ENCODE measurements around the gene PLCG2.

- TF ChIP-seq POLR2AphosphoS5 (IDR thresholded peaks at IDR 0.05; ENCODE audit: low read depth, low read length) = no peak
- TF ChIP-seq SIN3A (IDR thresholded peaks at IDR 0.05; ENCODE audit: borderline replicate concordance, insufficient read depth, low read length) = no peak
- TF ChIP-seq TAF1 (IDR thresholded peaks at IDR 0.05; ENCODE audit: borderline replicate concordance, insufficient read depth, low read length) = no peak
- TF ChIP-seq, protein P1, sequence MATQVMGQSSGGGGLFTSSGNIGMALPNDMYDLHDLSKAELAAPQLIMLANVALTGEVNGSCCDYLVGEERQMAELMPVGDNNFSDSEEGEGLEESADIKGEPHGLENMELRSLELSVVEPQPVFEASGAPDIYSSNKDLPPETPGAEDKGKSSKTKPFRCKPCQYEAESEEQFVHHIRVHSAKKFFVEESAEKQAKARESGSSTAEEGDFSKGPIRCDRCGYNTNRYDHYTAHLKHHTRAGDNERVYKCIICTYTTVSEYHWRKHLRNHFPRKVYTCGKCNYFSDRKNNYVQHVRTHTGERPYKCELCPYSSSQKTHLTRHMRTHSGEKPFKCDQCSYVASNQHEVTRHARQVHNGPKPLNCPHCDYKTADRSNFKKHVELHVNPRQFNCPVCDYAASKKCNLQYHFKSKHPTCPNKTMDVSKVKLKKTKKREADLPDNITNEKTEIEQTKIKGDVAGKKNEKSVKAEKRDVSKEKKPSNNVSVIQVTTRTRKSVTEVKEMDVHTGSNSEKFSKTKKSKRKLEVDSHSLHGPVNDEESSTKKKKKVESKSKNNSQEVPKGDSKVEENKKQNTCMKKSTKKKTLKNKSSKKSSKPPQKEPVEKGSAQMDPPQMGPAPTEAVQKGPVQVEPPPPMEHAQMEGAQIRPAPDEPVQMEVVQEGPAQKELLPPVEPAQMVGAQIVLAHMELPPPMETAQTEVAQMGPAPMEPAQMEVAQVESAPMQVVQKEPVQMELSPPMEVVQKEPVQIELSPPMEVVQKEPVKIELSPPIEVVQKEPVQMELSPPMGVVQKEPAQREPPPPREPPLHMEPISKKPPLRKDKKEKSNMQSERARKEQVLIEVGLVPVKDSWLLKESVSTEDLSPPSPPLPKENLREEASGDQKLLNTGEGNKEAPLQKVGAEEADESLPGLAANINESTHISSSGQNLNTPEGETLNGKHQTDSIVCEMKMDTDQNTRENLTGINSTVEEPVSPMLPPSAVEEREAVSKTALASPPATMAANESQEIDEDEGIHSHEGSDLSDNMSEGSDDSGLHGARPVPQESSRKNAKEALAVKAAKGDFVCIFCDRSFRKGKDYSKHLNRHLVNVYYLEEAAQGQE (IDR thresholded peaks at IDR 0.05; ENCODE audit: insufficient read depth in 1 of 2, low read depth in 2 of 2, low read length in 2 of 2) = no peak
- TF ChIP-seq FOXP2 (optimal IDR thresholded peaks at IDR 0.05; ENCODE audit: borderline replicate concordance, extremely low read depth, extremely low read length, insufficient read depth) = no peak
Measured at GRCh38 chr16:81939164-81940056, 160.3 kb downstream of the PLCG2 start.

Data from PFSK-1 (cell line).